GM18520 (cell line): ENCODE results near the gene SCN5A.
"Not testable (repeated sequence)": the region's sequence is repeated elsewhere in the genome, so short reads cannot be mapped to it uniquely, and the experiment has no call there.

ENCODE experiments used
- ATAC-seq: cut with Tn5 transposase; IDR thresholded peaks from one replicate; pipeline ENCODE4 v1.9.1; 2021; ENCODE audit not compliant: unreplicated experiment

The SCN5A gene

DNA sequence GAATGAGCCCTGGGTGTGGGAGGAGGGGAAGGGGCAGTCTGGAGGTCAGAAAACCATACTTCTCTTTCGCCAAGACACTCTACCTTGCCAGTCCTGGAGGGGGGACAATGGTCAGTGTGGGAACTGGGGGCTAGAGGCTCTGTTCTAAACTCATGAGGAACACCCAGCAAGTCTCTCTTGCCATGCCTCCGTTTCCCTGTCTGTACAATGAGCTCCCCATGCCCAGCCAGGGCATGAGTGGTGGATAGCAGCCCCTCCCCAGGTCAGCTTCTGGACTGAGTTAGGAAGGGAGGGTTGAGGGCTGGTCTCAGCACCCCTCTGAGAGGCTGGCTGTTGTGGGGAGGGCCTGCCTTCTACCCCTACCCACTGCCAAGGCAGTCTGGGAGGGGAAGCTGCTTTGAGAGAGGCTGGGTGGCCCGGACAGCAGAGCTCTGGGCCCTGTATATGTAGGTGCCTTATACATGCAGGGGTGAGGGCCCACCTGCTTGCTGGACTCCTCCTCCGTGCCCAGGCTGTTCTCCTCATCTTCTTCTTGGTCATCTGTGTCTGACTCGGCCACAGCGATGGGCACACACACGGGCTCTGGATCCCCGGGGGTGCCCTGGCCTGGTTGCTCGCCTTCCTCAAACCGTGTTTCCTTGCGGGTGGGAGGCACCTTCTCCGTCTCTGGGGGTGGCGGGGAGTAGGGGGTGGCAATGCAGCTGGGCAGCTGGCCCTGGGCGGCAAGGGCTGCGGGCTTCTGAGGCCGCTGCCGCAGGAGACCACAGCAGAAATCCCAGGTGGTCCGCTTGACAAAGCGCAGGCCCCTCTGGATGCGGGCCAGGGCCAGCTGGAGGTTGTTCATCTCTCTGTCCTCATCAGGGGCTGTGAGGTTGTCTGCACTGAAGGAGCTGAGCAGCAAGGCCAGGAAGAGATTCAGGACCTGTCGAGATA is 68.8 kb downstream of the SCN5A start:
- no peak for ATAC-seq

DNA sequence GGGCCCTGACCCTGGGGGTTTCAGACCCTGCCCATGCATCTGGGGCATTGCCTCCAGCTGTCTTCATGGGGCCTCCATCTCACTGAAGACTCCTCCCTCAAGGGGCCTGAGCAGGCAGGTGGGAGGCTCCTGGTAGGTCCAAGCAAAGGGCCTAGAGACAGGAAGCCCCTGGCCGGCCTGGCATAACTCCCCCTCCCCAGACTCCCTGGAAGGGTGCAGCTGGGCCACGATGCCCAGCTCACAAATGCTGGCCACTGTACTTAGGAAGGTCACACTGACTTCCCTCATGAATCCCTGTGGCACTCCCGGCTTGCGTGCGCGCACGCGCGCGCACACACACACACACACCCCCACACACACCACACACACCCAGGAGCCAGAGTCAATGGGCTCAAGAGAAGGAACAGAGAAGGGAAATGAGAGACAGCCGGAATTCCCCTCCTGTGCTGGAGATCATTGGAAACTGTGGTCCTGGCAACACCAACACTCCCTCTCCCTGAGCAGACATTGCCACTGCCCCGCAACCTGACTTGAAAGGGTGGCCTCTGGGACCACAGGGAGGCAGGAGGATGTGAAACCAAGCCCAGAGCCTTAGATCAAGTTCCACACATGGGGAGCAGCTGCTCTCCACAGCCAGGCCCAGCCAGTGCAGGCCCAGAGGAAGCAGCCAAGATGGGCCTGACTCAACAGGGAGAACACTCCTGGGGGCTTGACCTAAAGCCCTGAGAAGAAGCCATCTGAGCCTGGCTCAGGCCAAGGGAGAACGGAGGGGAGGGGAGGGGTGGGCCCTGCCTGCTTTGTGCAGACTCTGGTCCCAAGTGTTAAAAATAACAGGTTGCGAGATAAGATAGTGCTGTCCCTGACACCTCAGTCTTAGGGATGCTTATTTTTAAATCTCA is 69.7 kb downstream of the SCN5A start:
- no peak for ATAC-seq

DNA sequence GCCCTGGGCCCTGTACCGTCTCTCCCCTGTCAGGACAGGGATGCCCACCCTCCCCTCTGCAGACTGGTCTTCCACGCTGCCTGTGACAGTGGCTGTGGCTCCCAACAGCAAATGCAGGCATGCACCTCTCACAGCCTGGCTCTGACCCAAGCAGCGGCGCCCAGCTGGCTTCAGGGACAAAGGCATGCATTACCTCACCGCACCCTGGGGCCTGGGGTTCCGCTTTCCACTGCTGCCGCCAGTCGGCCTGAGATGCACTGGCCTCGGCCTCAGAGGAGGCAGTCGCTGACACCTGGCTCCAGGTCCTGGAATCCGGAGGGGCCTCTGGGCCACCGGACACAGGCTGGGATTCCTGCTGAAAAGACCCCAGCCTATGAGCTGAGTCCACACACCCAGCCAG is 70.3 kb downstream of the SCN5A start:
- ATAC-seq = no peak

DNA sequence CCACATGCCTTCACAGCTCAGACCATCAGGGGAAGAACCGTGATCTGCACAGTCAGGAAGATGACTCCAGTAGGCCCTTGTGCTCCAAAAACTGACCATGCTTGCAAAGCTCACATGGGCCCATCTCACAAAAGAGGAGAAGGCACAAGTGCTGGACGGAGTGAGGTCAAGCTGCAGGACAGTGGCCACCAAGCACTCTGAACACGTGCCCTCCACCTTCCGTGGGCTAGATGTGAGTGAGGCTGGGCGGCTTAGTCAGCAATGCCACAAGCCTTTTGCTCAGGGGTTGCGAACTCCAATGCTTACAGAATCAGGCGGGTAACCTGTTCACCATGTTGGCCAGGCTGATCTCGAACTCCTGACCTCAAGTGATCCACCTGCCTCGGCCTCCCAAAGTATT is 70.9 kb downstream of the SCN5A start:
- ATAC-seq = no peak

DNA sequence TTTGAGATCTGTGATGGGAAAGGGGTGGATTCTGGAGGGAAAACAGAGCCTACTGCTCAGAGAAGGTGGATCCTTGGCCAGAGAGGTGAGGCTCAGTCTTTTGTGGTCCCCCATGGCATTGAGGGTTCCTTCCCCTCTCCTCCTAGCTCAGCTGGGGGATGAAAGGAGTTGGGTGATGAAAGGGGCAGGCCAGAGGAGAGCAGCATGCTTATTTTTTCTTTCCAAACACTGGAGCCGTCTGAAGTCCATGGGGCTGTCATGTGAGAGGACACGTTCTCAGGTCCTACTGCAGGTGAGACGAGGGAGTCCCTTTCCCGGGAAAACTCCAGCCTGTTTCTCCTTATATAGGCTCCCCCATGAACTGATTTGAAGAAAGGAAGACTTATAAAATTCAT is 71.4 kb downstream of the SCN5A start:
- no peak for ATAC-seq

DNA sequence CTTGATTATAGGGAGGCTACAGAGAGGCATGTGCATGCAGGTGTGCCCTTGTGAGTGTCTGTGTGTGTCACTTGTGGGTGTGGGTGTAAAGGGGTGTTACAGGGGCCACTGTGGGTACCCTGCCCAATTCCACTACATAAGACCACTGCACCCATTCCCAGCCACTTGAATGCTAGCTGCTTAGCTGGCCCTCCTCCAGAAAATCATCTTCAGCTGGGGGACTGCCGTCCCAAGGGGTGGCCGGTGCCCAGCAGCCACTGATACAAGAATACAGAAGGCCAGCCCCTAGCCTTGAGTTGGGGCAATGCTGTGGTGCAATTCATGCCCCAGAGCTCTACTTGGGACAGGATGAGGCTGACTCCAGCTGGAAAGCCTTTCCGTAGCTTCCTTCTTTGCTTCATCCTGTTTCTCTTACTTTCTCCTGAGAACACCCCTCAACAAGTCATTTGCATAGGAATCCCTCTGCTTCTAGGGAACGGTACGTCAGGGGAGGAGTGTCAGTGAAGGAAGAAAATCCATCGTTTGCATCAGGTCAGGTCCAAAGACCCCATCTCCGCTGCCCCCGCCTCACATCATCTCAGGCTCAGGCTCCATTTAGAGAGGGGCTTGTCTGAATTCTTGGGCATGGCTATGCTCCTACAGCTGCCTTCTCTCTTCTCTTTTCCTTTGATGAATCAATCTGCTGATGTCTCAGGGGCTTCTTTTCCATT is 72.0 kb downstream of the SCN5A start:
- no peak for ATAC-seq

DNA sequence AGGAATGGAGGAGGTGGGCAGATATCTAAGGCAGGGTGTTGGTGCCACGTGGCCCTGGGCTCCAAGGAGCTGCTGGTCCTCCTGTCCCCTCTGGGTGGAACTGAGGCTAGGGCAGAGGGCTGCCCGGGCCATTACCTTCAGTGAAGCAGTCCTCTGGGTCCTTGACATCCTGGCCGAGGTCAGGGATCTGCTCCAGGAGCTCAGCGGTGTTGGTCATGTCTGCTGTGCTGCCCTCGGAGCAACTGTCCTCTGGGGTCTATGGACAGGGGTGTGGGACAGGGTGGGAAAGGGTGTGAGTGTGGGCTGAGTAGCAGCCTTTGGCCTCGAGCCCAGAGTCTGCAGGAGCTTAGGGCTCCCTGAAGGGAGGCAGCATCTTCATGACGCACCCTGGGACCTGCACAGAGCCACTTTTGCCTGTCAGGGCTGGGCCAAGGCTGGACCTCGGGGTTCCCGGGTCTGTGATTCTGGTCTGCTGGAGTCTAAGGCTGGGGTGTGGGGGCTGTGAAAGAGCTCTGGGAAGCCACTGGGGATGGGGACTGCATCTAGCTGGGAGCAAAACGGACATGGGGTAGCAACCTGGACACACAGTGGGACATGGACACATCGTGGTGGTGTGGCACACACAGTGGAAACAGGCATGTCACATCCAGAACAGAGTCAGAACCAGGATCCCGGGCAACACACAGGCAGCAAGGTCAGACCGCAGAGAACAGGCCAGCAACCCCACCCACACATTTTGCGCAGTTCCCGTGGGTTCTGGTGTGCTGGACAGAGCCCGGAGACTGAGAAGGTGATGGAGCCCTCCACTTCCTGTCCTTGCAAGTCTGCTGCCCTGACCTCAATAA is 72.7 kb downstream of the SCN5A start:
- no peak for ATAC-seq

DNA sequence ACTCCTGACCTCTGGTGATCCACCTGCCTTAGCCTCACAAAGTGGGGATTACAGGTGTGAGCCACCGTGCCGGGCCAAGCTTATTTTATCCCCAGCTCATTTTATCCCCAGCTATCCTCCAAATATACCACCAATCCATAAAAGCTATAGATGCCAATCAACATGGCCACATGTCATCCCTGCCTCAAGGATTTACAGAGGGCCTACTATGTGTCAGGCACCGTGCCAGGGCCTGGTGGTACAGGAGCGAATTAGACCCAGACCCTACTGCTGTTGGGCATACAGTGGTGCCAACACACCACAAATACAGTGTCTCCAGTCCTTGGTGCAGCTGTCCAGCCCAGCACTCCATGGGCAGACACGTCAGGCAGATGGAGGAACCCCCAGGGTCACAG is 73.4 kb downstream of the SCN5A start:
- no peak for ATAC-seq

DNA sequence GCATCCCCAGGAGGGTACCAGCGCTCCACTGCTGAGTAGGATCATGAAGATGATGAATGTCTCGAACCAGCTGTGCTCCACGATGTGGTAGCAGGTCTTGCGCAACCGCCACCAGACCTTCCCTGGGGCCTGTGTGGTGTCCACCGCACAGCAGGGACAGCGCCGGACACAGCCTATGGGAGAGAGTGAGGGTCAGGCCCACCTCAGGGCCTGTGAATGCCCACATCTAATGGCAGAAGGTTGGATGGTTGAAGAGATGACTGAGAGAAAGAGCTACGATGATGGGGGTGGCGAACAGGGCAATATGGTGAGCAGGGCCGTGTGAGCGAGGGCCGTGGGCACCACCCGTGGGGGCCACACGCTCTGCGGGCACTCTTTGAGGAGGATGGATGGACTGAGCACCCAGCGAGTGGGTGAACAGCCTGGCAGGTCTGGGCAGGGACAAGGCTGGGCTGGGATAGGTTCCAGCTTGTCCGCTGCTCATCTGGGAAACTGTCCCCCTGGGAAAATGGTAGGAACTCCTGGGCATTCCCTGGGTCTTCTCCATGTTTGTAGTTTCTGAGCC is 74.1 kb downstream of the SCN5A start:
- ATAC-seq = no peak

DNA sequence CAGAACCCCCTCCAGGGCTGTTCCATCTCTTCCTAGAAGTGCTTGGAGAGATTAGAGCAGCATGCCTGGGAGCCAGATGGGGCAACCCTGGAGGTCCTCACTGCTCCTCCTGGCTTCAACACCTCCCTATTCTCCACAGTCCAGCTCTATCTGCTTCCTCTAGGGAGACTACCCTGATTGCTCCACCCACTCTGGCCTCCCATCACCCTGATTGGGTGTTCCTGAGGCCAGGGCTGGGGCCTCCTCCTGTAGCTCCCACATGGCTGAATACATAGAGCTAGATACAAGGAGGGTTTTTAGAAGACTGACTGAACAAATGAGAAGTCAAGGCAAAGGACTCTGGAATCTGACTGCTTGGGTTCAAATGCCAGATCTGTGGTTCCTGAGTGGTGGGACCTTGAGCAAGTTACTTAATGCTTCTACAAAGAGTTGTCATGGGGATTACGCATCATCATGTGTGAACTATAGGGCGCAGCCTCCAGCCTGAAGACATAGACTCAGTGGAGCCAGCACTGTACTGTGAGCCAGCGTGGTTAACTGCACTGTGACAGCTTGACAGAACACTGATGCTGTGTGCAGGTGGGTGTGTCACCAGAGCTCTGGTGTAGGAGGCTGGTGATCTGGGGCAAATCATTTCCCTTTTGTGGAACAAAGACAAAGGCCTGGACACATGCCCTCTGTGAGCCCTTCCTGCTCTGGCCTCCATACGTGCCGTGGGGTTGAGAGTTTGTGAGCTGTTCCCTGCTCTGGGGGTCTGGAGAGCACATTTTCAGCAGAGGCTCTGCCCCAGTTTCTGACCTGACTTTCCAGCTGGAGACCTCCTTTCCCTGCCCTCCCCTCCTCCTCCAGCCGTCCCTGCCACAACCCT is 74.8 kb downstream of the SCN5A start:
- no peak for ATAC-seq

DNA sequence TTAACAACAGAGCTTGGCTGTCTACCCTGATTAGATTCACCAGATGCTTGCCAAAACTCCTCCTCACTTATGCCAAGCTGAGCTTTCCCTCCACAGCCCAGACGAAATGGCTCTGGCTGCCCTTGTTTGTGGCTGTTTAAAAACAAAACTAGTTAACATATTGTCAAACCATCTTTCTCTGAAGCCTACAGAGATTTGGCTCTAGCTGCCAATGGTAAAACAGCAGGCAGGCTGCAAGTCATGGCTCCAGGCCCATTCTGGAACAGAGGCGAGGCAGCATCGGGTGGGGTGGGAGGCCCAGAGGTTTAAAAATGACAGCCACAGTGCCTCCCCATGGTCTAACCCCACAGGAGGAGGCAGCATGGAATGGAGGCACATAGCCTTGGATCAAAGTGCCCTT is 75.9 kb downstream of the SCN5A start:
- ATAC-seq = no peak

DNA sequence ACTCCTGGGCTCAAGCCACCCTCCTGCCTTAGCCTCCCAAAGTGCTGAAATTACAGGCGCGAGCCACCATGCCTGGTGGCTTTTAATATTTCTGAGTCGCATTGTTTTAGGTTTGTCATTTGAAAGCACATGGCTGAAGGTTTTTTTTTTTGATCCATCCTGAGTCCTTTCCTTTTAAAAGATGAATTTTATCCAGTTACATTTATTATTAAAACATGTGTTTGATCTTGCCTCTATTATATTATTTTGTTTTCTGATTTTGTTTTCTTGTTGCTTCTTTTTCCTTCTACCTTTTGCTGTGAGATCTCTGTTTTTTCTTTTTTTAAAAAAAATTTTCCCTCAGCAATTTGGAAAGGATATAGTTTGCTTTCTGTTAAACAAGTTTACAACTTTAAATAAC is 76.4 kb downstream of the SCN5A start:
- ATAC-seq = no peak

DNA sequence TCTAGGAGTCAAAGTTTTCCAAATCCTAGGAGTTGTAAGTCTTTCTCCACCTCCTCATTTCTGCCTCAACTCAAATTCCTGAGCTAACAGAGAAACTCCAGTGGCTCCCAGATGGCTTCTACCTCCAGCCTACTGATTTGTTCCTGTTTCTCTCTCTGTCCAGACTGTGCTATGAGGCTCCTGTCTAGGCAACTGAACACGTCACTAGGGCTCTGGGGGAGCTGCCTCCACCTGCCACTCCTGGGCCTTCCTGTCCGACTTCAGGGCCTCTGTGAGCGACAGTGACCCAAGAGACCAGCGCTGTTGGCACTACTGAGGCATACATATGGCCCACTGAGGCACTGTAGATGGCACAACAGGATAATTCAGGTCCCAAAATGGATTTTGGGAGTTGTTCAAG is 82.0 kb downstream of the SCN5A start:
- no peak for ATAC-seq

DNA sequence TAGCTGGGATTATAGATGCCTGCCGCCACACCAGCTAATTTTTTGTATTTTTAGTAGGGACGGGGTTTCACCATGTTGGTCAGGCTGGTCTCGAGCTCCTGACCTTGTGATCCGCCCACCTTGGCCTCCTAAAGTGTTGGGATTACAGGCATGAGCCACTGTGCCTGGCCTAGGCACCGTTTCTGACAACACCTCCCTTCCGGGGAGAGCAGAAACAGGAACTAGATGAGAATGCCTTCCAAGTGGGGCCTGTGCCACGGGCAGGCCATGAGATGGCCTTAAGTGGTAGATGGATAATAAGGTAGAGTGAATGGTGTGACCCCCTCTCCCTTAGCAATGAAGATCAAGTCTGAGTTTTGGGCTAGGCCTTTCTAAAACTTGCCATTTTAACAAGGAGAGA is 82.7 kb downstream of the SCN5A start:
- not testable (repeated sequence) for ATAC-seq

DNA sequence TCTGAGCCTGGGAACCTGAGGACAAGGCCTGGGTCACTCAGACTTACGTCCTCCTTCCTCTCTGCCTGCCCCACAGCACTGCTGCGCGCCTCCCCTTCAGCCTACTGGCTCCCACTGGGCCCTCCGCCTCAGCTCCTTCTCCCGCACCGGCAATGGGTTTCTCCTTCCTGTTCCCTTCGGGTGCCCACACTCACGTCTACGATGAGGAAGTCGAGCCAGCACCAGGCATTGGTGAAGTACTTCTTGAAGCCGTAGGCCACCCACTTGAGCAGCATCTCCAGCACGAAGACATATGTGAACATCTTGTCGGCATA is 83.3 kb downstream of the SCN5A start:
- ATAC-seq = no peak

DNA sequence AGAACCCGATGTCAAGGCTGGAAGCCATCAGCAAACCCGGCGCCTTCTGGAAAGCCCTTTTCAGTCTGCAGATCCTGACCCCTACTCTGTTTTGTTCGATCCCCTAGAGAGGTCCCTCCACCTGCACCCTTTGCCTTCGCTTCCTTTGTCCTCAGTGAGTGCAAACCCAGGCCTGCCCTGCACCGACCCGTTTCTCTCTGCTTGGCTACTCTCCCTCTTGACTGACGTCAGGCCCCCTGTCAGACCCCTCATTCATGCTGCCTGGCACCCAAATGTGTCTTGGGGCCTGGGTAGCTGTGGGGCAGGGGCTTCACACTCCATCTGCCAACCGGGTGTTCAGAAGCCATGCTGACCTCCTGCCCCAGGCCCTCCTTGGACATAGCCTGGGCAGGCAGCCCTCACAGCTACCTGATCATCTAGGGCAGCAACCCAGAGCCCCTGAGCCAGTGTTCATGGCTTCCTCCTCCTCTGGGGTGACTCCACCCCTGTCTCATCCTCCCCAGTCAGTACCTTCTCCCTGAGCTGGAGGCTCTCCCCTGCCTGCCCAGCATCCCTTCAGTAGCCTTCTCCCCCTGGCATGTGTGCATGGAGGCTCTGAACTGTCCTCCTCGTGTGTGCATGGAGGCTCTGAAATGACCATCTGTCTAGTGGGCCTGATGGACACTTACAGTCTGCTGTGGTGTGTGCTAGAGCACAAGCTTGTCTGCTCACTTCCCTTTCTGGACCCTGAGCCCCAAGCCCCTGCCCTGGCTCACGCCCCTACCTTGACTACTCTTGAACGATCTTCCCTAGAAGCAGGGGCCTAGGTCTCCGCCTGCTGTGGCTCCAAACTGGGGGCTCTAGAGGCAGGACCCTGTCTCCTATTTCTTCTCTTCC is 83.9 kb downstream of the SCN5A start:
- ATAC-seq = no peak

DNA sequence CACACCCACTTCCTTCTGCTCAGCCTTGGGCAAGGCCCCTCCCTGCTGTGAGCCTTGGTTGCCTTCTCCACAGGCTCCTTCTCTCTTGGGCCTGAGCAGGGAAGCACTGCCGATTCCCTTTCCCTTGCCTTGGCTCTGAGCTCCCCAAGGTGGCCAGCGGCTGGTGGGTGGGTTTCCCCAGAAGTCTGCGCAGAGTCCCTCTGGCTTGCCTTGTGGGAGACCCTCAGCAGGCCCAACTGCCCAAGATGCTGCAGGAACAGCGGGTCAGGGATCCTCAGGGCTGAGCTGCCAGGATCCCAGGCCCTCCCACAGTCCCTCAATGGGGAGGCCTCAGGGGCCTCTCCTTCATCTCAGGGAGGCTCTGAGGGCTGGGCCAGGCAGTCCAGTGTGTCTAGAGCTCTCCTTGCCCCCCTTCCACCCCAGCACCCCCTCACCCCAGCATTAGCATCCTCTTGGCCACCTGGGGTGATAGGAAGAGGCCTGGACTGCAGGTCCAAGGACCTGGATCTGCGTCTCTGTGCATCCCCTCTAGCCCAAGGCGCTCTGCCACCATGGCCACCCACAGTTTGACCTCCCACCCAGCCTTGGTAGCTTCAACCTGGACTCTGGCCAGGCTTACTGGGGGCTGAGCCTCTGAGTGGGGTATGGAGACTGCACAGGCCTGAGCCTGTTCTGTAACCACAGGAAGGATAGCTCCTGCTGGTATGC is 84.7 kb downstream of the SCN5A start:
- ATAC-seq = no peak

DNA sequence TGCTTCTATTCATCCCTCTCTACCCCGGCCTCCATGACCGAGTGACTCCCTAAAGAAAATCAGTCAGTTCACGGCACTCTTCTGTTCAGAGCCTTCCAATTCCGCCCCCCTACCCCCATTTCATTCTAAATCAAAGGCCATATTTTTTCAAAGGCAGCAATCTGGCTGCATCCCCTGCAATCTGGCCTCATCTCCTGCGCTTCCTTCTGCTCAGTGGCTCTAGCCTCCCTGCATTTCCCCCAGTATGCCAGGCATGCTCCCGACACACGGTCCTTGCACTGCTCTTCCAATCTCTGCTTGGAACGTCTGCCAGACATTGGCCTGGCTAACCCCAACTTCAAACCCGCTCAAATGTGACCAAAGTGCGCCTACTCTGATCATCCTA is 85.6 kb downstream of the SCN5A start:
- ATAC-seq = no peak
